ENCODE measurements around the gene POR. TPM values are rescaled to one million over a fixed set of nuclear protein-coding genes. Genes with fewer than 3 reads are reported as not detected.

Gene POR
- total RNA-seq, 1 experiment from 2014 or later: 162 TPM

DNA sequence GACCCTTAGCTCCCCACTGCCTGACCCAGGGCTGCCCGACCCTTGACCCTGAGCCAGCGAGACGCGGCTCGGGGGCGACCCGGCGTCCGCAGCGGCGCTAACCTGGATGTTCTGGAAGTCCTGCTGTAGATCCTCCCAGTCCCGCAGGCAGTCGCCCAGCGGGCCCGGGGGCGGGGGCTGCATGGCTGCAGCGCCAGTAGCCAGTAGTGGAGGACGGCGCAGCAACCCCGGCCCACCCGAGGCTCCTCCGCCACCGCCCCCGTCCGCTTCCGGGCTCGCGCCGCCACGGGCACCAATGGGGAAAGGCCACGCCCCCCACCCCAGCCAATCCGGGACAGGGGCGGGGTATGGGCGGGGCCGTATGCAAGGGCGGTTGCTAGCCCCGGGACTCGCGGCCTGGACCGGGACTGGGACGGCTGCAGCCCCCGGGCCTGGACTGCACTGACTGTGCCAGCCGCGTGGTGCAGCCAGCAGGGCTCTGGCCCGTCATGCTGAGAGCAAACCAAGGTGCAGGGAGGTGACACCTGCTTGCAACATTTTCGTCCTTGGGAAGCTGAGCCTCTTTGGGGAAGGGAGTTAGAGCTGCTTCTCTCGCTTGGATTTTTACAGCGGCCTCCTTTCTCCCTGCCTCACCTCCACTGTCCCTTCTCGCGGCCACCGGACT lies 79.6 kb downstream of the POR start, which contains the start of gene TMEM120A:
Gene TMEM120A (minus strand): TSS at position 208 of the 664 bp plus-strand sequence. CDS start 25 bp downstream, at position 183.
- Histone ChIP-seq H3K9me3 (no peaks in the 10 kb centered on the region), H3K36me3 (ENCODE audit: control insufficient read depth, insufficient read depth, low read length) (peaks cover 2% of the 10 kb centered on the region), H3K27me3 (replicated peaks; ENCODE audit: control insufficient read depth, insufficient read depth, low read length) (no peaks in the 10 kb centered on the region), H3K4me3 (ENCODE audit: low read depth, low read length) (peak within 1 kb of the TSS; percentile 89), H3K4me1 (peaks cover 40% of the 10 kb centered on the region)
- H3K9me3 Mint-ChIP-seq (ENCODE audit: unreplicated experiment): no peaks in the 10 kb centered on the region
- peak within 1 kb of the TSS; percentile 87 for H3K27ac Mint-ChIP-seq (ENCODE audit: unreplicated experiment)
- TF ChIP-seq, protein P1, sequence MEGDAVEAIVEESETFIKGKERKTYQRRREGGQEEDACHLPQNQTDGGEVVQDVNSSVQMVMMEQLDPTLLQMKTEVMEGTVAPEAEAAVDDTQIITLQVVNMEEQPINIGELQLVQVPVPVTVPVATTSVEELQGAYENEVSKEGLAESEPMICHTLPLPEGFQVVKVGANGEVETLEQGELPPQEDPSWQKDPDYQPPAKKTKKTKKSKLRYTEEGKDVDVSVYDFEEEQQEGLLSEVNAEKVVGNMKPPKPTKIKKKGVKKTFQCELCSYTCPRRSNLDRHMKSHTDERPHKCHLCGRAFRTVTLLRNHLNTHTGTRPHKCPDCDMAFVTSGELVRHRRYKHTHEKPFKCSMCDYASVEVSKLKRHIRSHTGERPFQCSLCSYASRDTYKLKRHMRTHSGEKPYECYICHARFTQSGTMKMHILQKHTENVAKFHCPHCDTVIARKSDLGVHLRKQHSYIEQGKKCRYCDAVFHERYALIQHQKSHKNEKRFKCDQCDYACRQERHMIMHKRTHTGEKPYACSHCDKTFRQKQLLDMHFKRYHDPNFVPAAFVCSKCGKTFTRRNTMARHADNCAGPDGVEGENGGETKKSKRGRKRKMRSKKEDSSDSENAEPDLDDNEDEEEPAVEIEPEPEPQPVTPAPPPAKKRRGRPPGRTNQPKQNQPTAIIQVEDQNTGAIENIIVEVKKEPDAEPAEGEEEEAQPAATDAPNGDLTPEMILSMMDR (IDR thresholded peaks at IDR 0.05; ENCODE audit: insufficient read depth in 1 of 2, low read depth in 1 of 2, low read length in 1 of 2, severe bottlenecking in 1 of 2, unreplicated experiment in 1 of 2): no peak
- H3K27me3 Mint-ChIP-seq (ENCODE audit: insufficient read depth, unreplicated experiment): no peaks in the 10 kb centered on the region
- BruUV-seq (replicated peaks): no TSS peak
- peaks cover 50% of the 10 kb centered on the region for H3K36me3 Mint-ChIP-seq (ENCODE audit: insufficient read depth, unreplicated experiment)
- H3K4me1 Mint-ChIP-seq (ENCODE audit: low read depth, unreplicated experiment): peaks cover 30% of the 10 kb centered on the region
- POLR2A ChIA-PET: interaction anchor here (0.5 to 1.5 kb wide), 3 partner anchors 26 to 87 kb away, joined by 3 to 5 read pairs (median 3); partner anchors contain the start of genes MDH2 and STYXL1
- CTCF ChIA-PET: interaction anchor here (1.1 to 1.7 kb wide), 2 partner anchors 26 to 128 kb away, joined by 3 to 9 read pairs; no protein-coding TSS in a partner anchor
- intact Hi-C loops (cut with micrococcal nuclease; ENCODE audit: unreplicated experiment): loop anchor here (5.0 to 10.0 kb wide), 2 partner anchors 53 to 120 kb away; partner anchors contain the start of genes MDH2, RHBDD2 and STYXL1
- peak; percentile 96 to 98 for DNase-seq
- H3K4me3 Mint-ChIP-seq (ENCODE audit: unreplicated experiment): peak within 1 kb of the TSS; percentile 80

DNA sequence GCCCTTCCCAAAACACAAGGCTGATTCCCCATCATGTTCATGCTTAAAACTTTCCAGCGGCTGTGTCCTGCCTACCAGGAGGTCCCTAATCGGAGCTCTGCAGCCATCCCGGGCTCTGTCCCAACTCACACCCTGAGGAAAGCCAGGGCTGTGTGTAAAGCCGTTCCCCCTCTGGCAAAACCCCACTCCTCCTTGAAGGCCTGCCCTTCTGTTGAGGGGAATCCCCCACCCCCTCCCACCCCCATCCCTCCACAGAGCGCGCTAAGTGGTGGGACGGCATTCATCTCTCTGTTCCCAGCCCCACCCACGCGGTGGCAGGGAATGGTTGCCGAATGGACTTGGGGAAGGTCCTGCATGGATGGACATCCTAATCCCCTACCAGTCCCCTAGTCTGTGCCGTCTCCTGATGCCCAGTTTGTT lies 80.1 kb downstream of the POR start:
- H3K4me1 ChIP-seq: peaks cover 35% of the 10 kb centered on the region
- Mint-ChIP-seq H3K27ac (ENCODE audit: unreplicated experiment) (no peak overlapping the region), H3K4me1 (ENCODE audit: low read depth, unreplicated experiment) (peaks cover 25% of the 10 kb centered on the region), H3K4me3 (ENCODE audit: unreplicated experiment) (peak overlapping the region; percentile 80), H3K27me3 (ENCODE audit: insufficient read depth, unreplicated experiment) (no peaks in the 10 kb centered on the region), H3K36me3 (ENCODE audit: insufficient read depth, unreplicated experiment) (peaks cover 50% of the 10 kb centered on the region), H3K9me3 (ENCODE audit: unreplicated experiment) (no peaks in the 10 kb centered on the region)
- no peaks in the 10 kb centered on the region for H3K27me3 ChIP-seq (replicated peaks; ENCODE audit: control insufficient read depth, insufficient read depth, low read length)
- no TSS peak for BruUV-seq (replicated peaks)
- H3K9me3 ChIP-seq: no peaks in the 10 kb centered on the region
- peaks cover 2% of the 10 kb centered on the region for H3K36me3 ChIP-seq (ENCODE audit: control insufficient read depth, insufficient read depth, low read length)
- intact Hi-C loops (cut with micrococcal nuclease; ENCODE audit: unreplicated experiment): loop anchor here (10.0 kb wide), 1 partner anchor 120 kb away; the partner anchor contains the start of gene RHBDD2
- CTCF ChIA-PET: no interaction called here
- TF ChIP-seq, protein P1 (IDR thresholded peaks at IDR 0.05; ENCODE audit: insufficient read depth in 1 of 2, low read depth in 1 of 2, low read length in 1 of 2, severe bottlenecking in 1 of 2, unreplicated experiment in 1 of 2): no peak
- no peak for DNase-seq
- POLR2A ChIA-PET: interaction anchor here (0.5 kb wide), 1 partner anchor 309 kb away, joined by 4 read pairs; no protein-coding TSS in a partner anchor
- H3K4me3 ChIP-seq (ENCODE audit: low read depth, low read length): peak overlapping the region; percentile 38

DNA sequence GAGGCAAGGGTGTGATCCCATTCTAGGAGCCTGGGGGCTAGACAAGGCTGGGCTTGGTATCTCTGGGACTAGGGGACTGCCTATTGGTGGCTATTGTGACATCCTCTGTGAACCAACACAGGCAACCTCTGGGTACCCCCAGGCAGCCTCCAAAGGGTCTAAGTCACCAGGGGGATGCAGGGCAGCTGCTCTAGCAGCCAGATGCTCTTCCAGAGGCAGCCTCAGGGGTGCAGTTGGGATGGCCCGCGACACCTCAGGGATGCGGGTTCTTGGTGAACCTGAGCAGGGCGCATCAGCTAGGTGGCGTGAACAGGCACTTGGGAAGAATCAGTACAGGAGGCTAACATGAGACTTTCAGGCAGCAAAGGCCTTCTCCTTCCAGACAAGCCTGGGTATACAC lies 81.0 kb downstream of the POR start:
- Histone ChIP-seq H3K27me3 (replicated peaks; ENCODE audit: control insufficient read depth, insufficient read depth, low read length) (no peaks in the 10 kb centered on the region), H3K4me3 (ENCODE audit: low read depth, low read length) (no peak overlapping the region), H3K36me3 (ENCODE audit: control insufficient read depth, insufficient read depth, low read length) (peaks cover 2% of the 10 kb centered on the region), H3K4me1 (peaks cover 25% of the 10 kb centered on the region), H3K9me3 (no peaks in the 10 kb centered on the region)
- H3K4me1 Mint-ChIP-seq (ENCODE audit: low read depth, unreplicated experiment): peaks cover 15% of the 10 kb centered on the region
- no peaks in the 10 kb centered on the region for H3K9me3 Mint-ChIP-seq (ENCODE audit: unreplicated experiment)
- ChIA-PET POLR2A (no interaction called here), CTCF (no interaction called here)
- H3K4me3 Mint-ChIP-seq (ENCODE audit: unreplicated experiment): no peak overlapping the region
- intact Hi-C loops (cut with micrococcal nuclease; ENCODE audit: unreplicated experiment): loop anchor here (10.0 kb wide), 1 partner anchor 121 kb away; the partner anchor contains the start of gene RHBDD2
- H3K27ac Mint-ChIP-seq (ENCODE audit: unreplicated experiment): no peak overlapping the region
- TF ChIP-seq, protein P1 (IDR thresholded peaks at IDR 0.05; ENCODE audit: insufficient read depth in 1 of 2, low read depth in 1 of 2, low read length in 1 of 2, severe bottlenecking in 1 of 2, unreplicated experiment in 1 of 2): no peak
- BruUV-seq (replicated peaks): no TSS peak
- no peak for DNase-seq
- peaks cover 49% of the 10 kb centered on the region for H3K36me3 Mint-ChIP-seq (ENCODE audit: insufficient read depth, unreplicated experiment)
- H3K27me3 Mint-ChIP-seq (ENCODE audit: insufficient read depth, unreplicated experiment): no peaks in the 10 kb centered on the region

Measured in Caco-2 (cell line).